ENCODE data around the gene TRIOBP.

TRIOBP gene

DNA sequence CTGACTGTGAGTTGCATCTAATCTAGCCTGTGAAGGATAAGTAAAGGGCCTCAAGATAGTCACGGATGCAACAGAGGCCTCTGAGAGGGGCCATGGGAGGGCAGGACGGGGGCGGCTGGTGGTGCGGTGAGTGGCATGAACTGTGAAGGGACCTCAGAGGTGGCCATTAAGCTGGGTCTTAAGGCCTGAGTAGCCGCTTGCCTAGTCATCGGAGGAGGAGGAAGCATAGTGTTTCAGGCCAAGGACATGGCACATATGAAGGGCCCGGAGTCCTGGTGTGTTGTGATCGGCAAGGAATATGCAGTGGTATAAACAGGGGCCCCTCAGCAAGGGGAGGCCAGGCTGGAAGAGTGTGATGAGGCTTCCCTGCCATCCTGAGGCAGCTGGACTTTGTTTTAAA is 51.8 kb downstream of the TRIOBP start:
- no peaks in the 10 kb centered on the region for H3K9me3 ChIP-seq (ENCODE audit: insufficient read depth, low read depth, low read length)
- H4K91ac ChIP-seq (ENCODE audit: low read depth, low read length) = no peak overlapping the region
- no peak overlapping the region for H2BK12ac ChIP-seq (ENCODE audit: low read length)
- no peak overlapping the region for H4K12ac ChIP-seq (ENCODE audit: low read depth, low read length)
- no peak overlapping the region for H3K18ac ChIP-seq (ENCODE audit: low read length)
- no CpG with 5 or more reads among the region's 8 CpGs for WGBS (ENCODE audit: extremely low coverage, insufficient coverage, insufficient read length)
- no peak overlapping the region for H3K4me3 ChIP-seq (ENCODE audit: low read depth, low read length)
- H3K4me2 ChIP-seq (ENCODE audit: low read length) = no peak overlapping the region
- H2BK5ac ChIP-seq (ENCODE audit: low read depth, low read length, poor library complexity) = no peak overlapping the region
- H2BK120ac ChIP-seq (ENCODE audit: insufficient read depth, low read length, poor library complexity) = no peak overlapping the region
- no peak overlapping the region for H3K9ac ChIP-seq (ENCODE audit: low read length)
- DNase-seq = no peak
- H3K14ac ChIP-seq (ENCODE audit: low read length) = peak overlapping the region; percentile 0
- H3K27me3 ChIP-seq (ENCODE audit: insufficient read depth, low read length) = no peaks in the 10 kb centered on the region
- no peak overlapping the region for H2AK5ac ChIP-seq (ENCODE audit: low read length)
- H3K79me2 ChIP-seq (ENCODE audit: control insufficient read depth, insufficient read depth, low read length, poor library complexity) = peaks cover 18% of the 10 kb centered on the region
- peaks cover 56 to 62% of the 10 kb centered on the region in 2 experiments for H3K4me1 ChIP-seq (ENCODE audit: control insufficient read depth in 1 of 2, insufficient read depth in 2 of 2, low read length in 2 of 2)
- no peak overlapping the region for H3K27ac ChIP-seq (ENCODE audit: low read depth, low read length)
- H3K36me3 ChIP-seq (ENCODE audit: control insufficient read depth in 1 of 2, insufficient read depth in 2 of 2, low read length in 2 of 2) = peaks cover 12 to 13% of the 10 kb centered on the region in 2 experiments
- H2AFZ ChIP-seq (ENCODE audit: insufficient read depth, low read length, poor library complexity) = no peak overlapping the region
- peaks cover 37% of the 10 kb centered on the region for H3K79me1 ChIP-seq (ENCODE audit: low read length)
- H3K4ac ChIP-seq (ENCODE audit: low read depth, low read length) = no peak overlapping the region
- no peak overlapping the region for H3K23ac ChIP-seq (ENCODE audit: low read length)
- no peak overlapping the region for H4K8ac ChIP-seq (ENCODE audit: low read depth, low read length)

- Histone ChIP-seq H3K18ac (ENCODE audit: low read length) (peak overlapping the region; percentile 21), H3K27ac (ENCODE audit: low read depth, low read length) (peak overlapping the region; percentile 13), H2BK12ac (ENCODE audit: low read length) (peak overlapping the region; percentile 47), H3K4me2 (ENCODE audit: low read length) (no peak overlapping the region), H3K4me3 (ENCODE audit: low read depth, low read length) (no peak overlapping the region), H3K79me1 (ENCODE audit: low read length) (peaks cover 37% of the 10 kb centered on the region), H3K14ac (ENCODE audit: low read length) (no peak overlapping the region), H3K4me1 (ENCODE audit: control insufficient read depth in 1 of 2, insufficient read depth in 2 of 2, low read length in 2 of 2) (peaks cover 52 to 59% of the 10 kb centered on the region in 2 experiments), H2BK5ac (ENCODE audit: low read depth, low read length, poor library complexity) (peak overlapping the region; percentile 11), H4K12ac (ENCODE audit: low read depth, low read length) (no peak overlapping the region), H3K79me2 (ENCODE audit: control insufficient read depth, insufficient read depth, low read length, poor library complexity) (peaks cover 18% of the 10 kb centered on the region), H3K23ac (ENCODE audit: low read length) (no peak overlapping the region), H4K91ac (ENCODE audit: low read depth, low read length) (peak overlapping the region; percentile 15), H2AFZ (ENCODE audit: insufficient read depth, low read length, poor library complexity) (no peak overlapping the region), H3K4ac (ENCODE audit: low read depth, low read length) (peak overlapping the region; percentile 22), H3K9ac (ENCODE audit: low read length) (no peak overlapping the region), H2AK5ac (ENCODE audit: low read length) (no peak overlapping the region), H3K9me3 (ENCODE audit: insufficient read depth, low read depth, low read length) (no peaks in the 10 kb centered on the region), H3K36me3 (ENCODE audit: control insufficient read depth in 1 of 2, insufficient read depth in 2 of 2, low read length in 2 of 2) (peaks cover 17% of the 10 kb centered on the region in 2 experiments), H4K8ac (ENCODE audit: low read depth, low read length) (no peak overlapping the region), H2BK120ac (ENCODE audit: insufficient read depth, low read length, poor library complexity) (no peak overlapping the region), H3K27me3 (ENCODE audit: insufficient read depth, low read length) (no peaks in the 10 kb centered on the region)
- DNase-seq = peak; percentile 91 to 93
- no CpG with 5 or more reads among the region's 12 CpGs for WGBS (ENCODE audit: extremely low coverage, insufficient coverage, insufficient read length)
These were observed 52.4 kb downstream of the TRIOBP start for GRCh38 chr22:37749226-37749625.

DNA sequence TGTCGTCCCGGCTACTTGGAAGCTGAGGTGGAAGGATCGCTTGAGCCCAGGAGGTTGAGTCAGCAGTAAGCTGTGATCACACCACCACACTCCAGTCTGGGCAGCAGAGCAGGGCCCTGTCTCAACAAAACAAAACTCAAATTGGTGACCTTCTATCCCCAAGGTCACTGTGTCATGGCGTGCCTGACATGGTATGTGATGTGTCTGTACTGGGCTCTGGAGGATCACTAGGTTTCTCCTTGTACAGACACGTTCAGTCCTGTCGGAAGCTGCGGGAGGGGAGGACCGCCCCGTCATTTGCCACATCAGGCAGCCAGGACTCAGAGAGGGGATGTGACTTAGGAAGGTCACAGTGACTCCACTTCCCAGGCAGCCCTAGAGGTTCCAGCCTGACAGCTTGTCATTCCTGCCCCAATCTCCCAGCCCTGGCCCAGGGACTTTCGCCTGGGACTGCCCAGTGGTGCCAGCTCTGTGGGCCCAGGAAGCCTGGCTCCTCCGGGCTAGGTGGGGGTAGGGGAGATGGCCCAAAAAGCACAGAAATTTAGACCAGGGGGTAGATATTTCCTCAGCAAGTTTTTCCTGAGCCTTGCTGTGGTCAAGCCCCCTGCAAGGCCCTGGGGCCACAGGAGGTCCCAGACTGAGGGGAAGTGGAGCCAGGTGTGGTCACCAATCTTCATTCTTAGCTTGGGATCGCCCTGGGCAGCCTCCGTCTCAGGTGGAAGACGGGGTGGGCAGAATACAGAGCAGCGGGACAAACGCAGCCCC is 53.2 kb downstream of the TRIOBP start:
- no CpG with 5 or more reads among the region's 16 CpGs for whole genome bisulfite sequencing (ENCODE audit: extremely low coverage, insufficient coverage, insufficient read length)

GRCh38 chr22:37750596-37751162 is 53.8 kb downstream of the TRIOBP start:
- Histone ChIP-seq H3K4ac (ENCODE audit: low read depth, low read length) (peak overlapping the region; percentile 9), H3K14ac (ENCODE audit: low read length) (no peak overlapping the region), H2BK120ac (ENCODE audit: insufficient read depth, low read length, poor library complexity) (no peak overlapping the region), H3K4me2 (ENCODE audit: low read length) (no peak overlapping the region), H2AFZ (ENCODE audit: insufficient read depth, low read length, poor library complexity) (no peak overlapping the region), H3K9ac (ENCODE audit: low read length) (no peak overlapping the region), H3K79me1 (ENCODE audit: low read length) (peaks cover 29% of the 10 kb centered on the region), H3K4me1 (ENCODE audit: control insufficient read depth in 1 of 2, insufficient read depth in 2 of 2, low read length in 2 of 2) (peaks cover 49 to 52% of the 10 kb centered on the region in 2 experiments), H3K9me3 (ENCODE audit: insufficient read depth, low read depth, low read length) (no peaks in the 10 kb centered on the region), H3K18ac (ENCODE audit: low read length) (peak overlapping the region; percentile 67), H3K23ac (ENCODE audit: low read length) (no peak overlapping the region), H4K91ac (ENCODE audit: low read depth, low read length) (peak overlapping the region; percentile 51), H2BK12ac (ENCODE audit: low read length) (no peak overlapping the region), H3K79me2 (ENCODE audit: control insufficient read depth, insufficient read depth, low read length, poor library complexity) (peaks cover 16% of the 10 kb centered on the region), H3K27me3 (ENCODE audit: insufficient read depth, low read length) (no peaks in the 10 kb centered on the region), H2AK5ac (ENCODE audit: low read length) (no peak overlapping the region), H3K27ac (ENCODE audit: low read depth, low read length) (no peak overlapping the region), H3K4me3 (ENCODE audit: low read depth, low read length) (no peak overlapping the region), H4K12ac (ENCODE audit: low read depth, low read length) (no peak overlapping the region), H2BK5ac (ENCODE audit: low read depth, low read length, poor library complexity) (no peak overlapping the region), H3K36me3 (ENCODE audit: control insufficient read depth in 1 of 2, insufficient read depth in 2 of 2, low read length in 2 of 2) (peaks cover 31 to 32% of the 10 kb centered on the region in 2 experiments), H4K8ac (ENCODE audit: low read depth, low read length) (no peak overlapping the region)
- DNase-seq = no peak
- no CpG with 5 or more reads among the region's 14 CpGs for WGBS (ENCODE audit: extremely low coverage, insufficient coverage, insufficient read length)

More for the DNA sequence above, 53.2 kb downstream of the TRIOBP start:
- Histone ChIP-seq H3K36me3 (ENCODE audit: control insufficient read depth in 1 of 2, insufficient read depth in 2 of 2, low read length in 2 of 2) (peaks cover 25% of the 10 kb centered on the region in 2 experiments), H3K4me2 (ENCODE audit: low read length) (no peak overlapping the region), H2BK5ac (ENCODE audit: low read depth, low read length, poor library complexity) (no peak overlapping the region), H3K27me3 (ENCODE audit: insufficient read depth, low read length) (no peaks in the 10 kb centered on the region), H3K27ac (ENCODE audit: low read depth, low read length) (peak overlapping the region; percentile 38), H3K9ac (ENCODE audit: low read length) (no peak overlapping the region), H3K79me2 (ENCODE audit: control insufficient read depth, insufficient read depth, low read length, poor library complexity) (peaks cover 18% of the 10 kb centered on the region), H2AFZ (ENCODE audit: insufficient read depth, low read length, poor library complexity) (no peak overlapping the region), H4K12ac (ENCODE audit: low read depth, low read length) (no peak overlapping the region), H2BK120ac (ENCODE audit: insufficient read depth, low read length, poor library complexity) (no peak overlapping the region), H3K23ac (ENCODE audit: low read length) (no peak overlapping the region), H3K79me1 (ENCODE audit: low read length) (peaks cover 34% of the 10 kb centered on the region), H4K91ac (ENCODE audit: low read depth, low read length) (peak overlapping the region; percentile 34), H3K4me1 (ENCODE audit: control insufficient read depth in 1 of 2, insufficient read depth in 2 of 2, low read length in 2 of 2) (peaks cover 49 to 55% of the 10 kb centered on the region in 2 experiments), H2BK12ac (ENCODE audit: low read length) (peak overlapping the region; percentile 3), H3K18ac (ENCODE audit: low read length) (peak overlapping the region; percentile 69), H3K14ac (ENCODE audit: low read length) (peak overlapping the region; percentile 17), H2AK5ac (ENCODE audit: low read length) (no peak overlapping the region), H3K4ac (ENCODE audit: low read depth, low read length) (peak overlapping the region; percentile 9), H3K9me3 (ENCODE audit: insufficient read depth, low read depth, low read length) (no peaks in the 10 kb centered on the region), H3K4me3 (ENCODE audit: low read depth, low read length) (no peak overlapping the region), H4K8ac (ENCODE audit: low read depth, low read length) (peak overlapping the region; percentile 40)
- DNase-seq = peak; percentile 35 to 46
